GM12875 (cell line): ENCODE data around the gene BICRA.

Experiments used
- H3K4me3 ChIP-seq: one replicate; pipeline ENCODE4 v1.5.1; 2011; ENCODE audit warnings: low read depth, low read length, control low read depth
- CTCF ChIP-seq: IDR thresholded peaks from 2 replicates; pipeline ENCODE4 v1.5.1; 2011; ENCODE audit warnings: low read depth, mild to moderate bottlenecking, control low read depth, inconsistent platforms, low read length, moderate library complexity, borderline replicate concordance; ENCODE audit not compliant: insufficient read depth

BICRA gene

GRCh38 chr19:47681936-47682335, 73.0 kb downstream of the BICRA start:
- H3K4me3 ChIP-seq, result no peak overlapping the region
- TF ChIP-seq CTCF, result no peak

GRCh38 chr19:47682939-47683338, 74.0 kb downstream of the BICRA start:
- no peak overlapping the region for H3K4me3 ChIP-seq
- TF ChIP-seq CTCF, result no peak

- no peak overlapping the region for H3K4me3 ChIP-seq
- TF ChIP-seq CTCF, result no peak
Measured at GRCh38 chr19:47686679-47687450, 77.9 kb downstream of the BICRA start.

- no peak overlapping the region for H3K4me3 ChIP-seq
- TF ChIP-seq CTCF, result no peak
Measured at GRCh38 chr19:47687906-47688305, 79.0 kb downstream of the BICRA start.

- TF ChIP-seq CTCF, result no peak
- no peak overlapping the region for H3K4me3 ChIP-seq
Measured at GRCh38 chr19:47691090-47691489, 82.2 kb downstream of the BICRA start.

- H3K4me3 ChIP-seq, result no peak overlapping the region
- no peak for TF ChIP-seq CTCF
Measured at GRCh38 chr19:47691782-47692181, 82.8 kb downstream of the BICRA start.

- H3K4me3 ChIP-seq, result no peak overlapping the region
- TF ChIP-seq CTCF, result no peak
Measured at GRCh38 chr19:47693489-47693888, 84.6 kb downstream of the BICRA start.
